IMR-90 (cell line): Measurements from ENCODE around the gene CLDN22. TPM values are rescaled to one million over a fixed set of nuclear protein-coding genes. Genes with fewer than 3 reads are reported as not detected.

Source experiments
- ATAC-seq: fragments of 200-7000 bp; cut with Tn5 transposase; 2 replicates; pipeline ENCODE4 v1.9.1; 2020; ENCODE audit warnings: low read depth, mild to moderate bottlenecking, moderate library complexity
- BruUV-seq: library from RNA; stranded (reverse); fragments of 400-500 nt; replicated peaks from 2 replicates; lab custom pipeline; 2021; lab: Mats Ljungman, UMichigan
- CTCF ChIA-PET: fragments of 300-600 bp; formaldehyde crosslinking; extraction: SDS; loops from one replicate; lab custom pipeline; 2021; ENCODE audit warnings: antibody characterized with exemption; lab: Yijun Ruan, JAX
- POLR2A ChIA-PET: fragments of 300-600 bp; sonication (Branson Sonifier 250); formaldehyde crosslinking; loops from one replicate; lab custom pipeline; 2022; ENCODE audit warnings: antibody characterized with exemption; ENCODE audit not compliant: unreplicated experiment; lab: Charles Lee
- DNase-seq: peaks from one replicate; pipeline ENCODE4 v3.0.0; 2013
- H2AFZ ChIP-seq: replicated peaks from 2 replicates; pipeline ENCODE3; 2013; ENCODE audit warnings: low read length, mild to moderate bottlenecking; ENCODE audit not compliant: poor library complexity
- H2AK5ac ChIP-seq: 2 replicates; pipeline ENCODE4 v1.6.1; 2013; ENCODE audit warnings: low read depth, low read length, inconsistent platforms
- H2AK9ac ChIP-seq: replicated peaks from 2 replicates; pipeline ENCODE3; 2013; ENCODE audit warnings: mild to moderate bottlenecking, low read depth, low read length, moderate library complexity; ENCODE audit not compliant: poor library complexity
- H2BK120ac ChIP-seq: 2 replicates; pipeline ENCODE4 v1.6.1; 2013; ENCODE audit warnings: low read depth, low read length, inconsistent platforms
- H2BK15ac ChIP-seq: 3 replicates; pipeline ENCODE4 v1.6.1; 2013; ENCODE audit warnings: low read depth, low read length, inconsistent platforms
- H2BK20ac ChIP-seq: 2 replicates; pipeline ENCODE4 v1.6.1; 2013; ENCODE audit warnings: low read depth, mild to moderate bottlenecking, inconsistent platforms, low read length, moderate library complexity
- H2BK5ac ChIP-seq: 2 replicates; pipeline ENCODE4 v1.6.1; 2013; ENCODE audit warnings: mild to moderate bottlenecking, low read depth, low read length, inconsistent platforms; ENCODE audit not compliant: poor library complexity, severe bottlenecking
- H3K14ac ChIP-seq: replicated peaks from 2 replicates; pipeline ENCODE4 v1.6.1; 2013; ENCODE audit warnings: low read depth, low read length, inconsistent platforms
- H3K18ac ChIP-seq: 2 replicates; pipeline ENCODE4 v1.6.1; 2013; ENCODE audit warnings: low read depth, low read length, control low read depth
- H3K23ac ChIP-seq: 2 replicates; pipeline ENCODE4 v1.6.1; 2013; ENCODE audit warnings: low read depth, low read length, inconsistent platforms
- H3K27ac ChIP-seq: 2 replicates; pipeline ENCODE4 v1.5.1; 2013; ENCODE audit warnings: mild to moderate bottlenecking, control low read depth, low read length; ENCODE audit not compliant: insufficient read depth
- H3K27me3 ChIP-seq: 2 replicates; pipeline ENCODE4 v1.6.1; 2013; ENCODE audit warnings: low read length; ENCODE audit not compliant: control insufficient read depth, insufficient read depth
- H3K36me3 ChIP-seq: 2 replicates; pipeline ENCODE4 v1.6.1; 2013; ENCODE audit warnings: low read length, mixed read lengths; ENCODE audit not compliant: control insufficient read depth, insufficient read depth
- H3K4ac ChIP-seq: 2 replicates; pipeline ENCODE4 v1.6.1; 2013; ENCODE audit warnings: low read depth, low read length, inconsistent platforms
- H3K4me1 ChIP-seq: 2 replicates; pipeline ENCODE4 v1.6.1; 2013; ENCODE audit warnings: low read length, mixed read lengths; ENCODE audit not compliant: control insufficient read depth, insufficient read depth
- H3K4me2 ChIP-seq: 2 replicates; pipeline ENCODE4 v1.6.1; 2013; ENCODE audit warnings: low read depth, mild to moderate bottlenecking, control low read depth, low read length, moderate library complexity
- H3K4me3 ChIP-seq: 2 replicates; pipeline ENCODE4 v1.5.1; 2013; ENCODE audit warnings: low read depth, mild to moderate bottlenecking, control low read depth, low read length, moderate library complexity; ENCODE audit not compliant: insufficient read depth
- H3K56ac ChIP-seq: 2 replicates; pipeline ENCODE4 v1.6.1; 2013; ENCODE audit warnings: low read length, inconsistent platforms; ENCODE audit not compliant: insufficient read depth; ENCODE audit errors: extremely low read depth
- H3K79me1 ChIP-seq, 2 experiments: 2 replicates each; pipeline ENCODE4 v1.6.1; 2013; ENCODE audit warnings: low read length in 2 of 2, inconsistent platforms in 1 of 2, low read depth in 1 of 2
- H3K9ac ChIP-seq: 2 replicates; pipeline ENCODE4 v1.6.1; 2013; ENCODE audit warnings: low read depth, low read length, control low read depth
- H3K9me1 ChIP-seq: 2 replicates; pipeline ENCODE4 v1.6.1; 2013; ENCODE audit warnings: low read length, inconsistent platforms; ENCODE audit not compliant: insufficient read depth
- H3K9me3 ChIP-seq: 2 replicates; pipeline ENCODE4 v1.6.1; 2013; ENCODE audit warnings: low read length; ENCODE audit not compliant: control insufficient read depth, insufficient read depth
- H4K20me1 ChIP-seq: 2 replicates; pipeline ENCODE4 v1.6.1; 2013; ENCODE audit warnings: low read length, inconsistent platforms; ENCODE audit not compliant: insufficient read depth
- H4K5ac ChIP-seq: 2 replicates; pipeline ENCODE4 v1.6.1; 2013; ENCODE audit warnings: mild to moderate bottlenecking, low read depth, low read length, control low read depth
- H4K8ac ChIP-seq, 2 experiments: 2 replicates each; pipeline ENCODE4 v1.6.1; 2013; ENCODE audit warnings: low read depth in 2 of 2, low read length in 2 of 2, control low read depth in 1 of 2, inconsistent platforms in 1 of 2
- H4K91ac ChIP-seq: 2 replicates; pipeline ENCODE4 v1.6.1; 2013; ENCODE audit warnings: low read depth, low read length, inconsistent platforms; ENCODE audit not compliant: insufficient read depth
- BHLHE40 ChIP-seq: fragments of 150-350 bp; IDR thresholded peaks from 2 replicates; pipeline ENCODE4 v1.6.1; 2016; ENCODE audit warnings: mild to moderate bottlenecking, low read depth, low read length
- CEBPB ChIP-seq: IDR thresholded peaks from 2 replicates; pipeline ENCODE4 v1.6.1; 2012; ENCODE audit warnings: low read depth, low read length, improper control_type of control experiment
- CHD1 ChIP-seq: IDR thresholded peaks from 2 replicates; pipeline ENCODE4 v1.6.1; 2012; ENCODE audit warnings: low read depth, low read length, improper control_type of control experiment
- CTCF ChIP-seq: conservative IDR thresholded peaks from 2 replicates; pipeline ENCODE4 v1.5.1; 2012; ENCODE audit warnings: mild to moderate bottlenecking, low read depth, low read length, improper control_type of control experiment
- ELK1 ChIP-seq: fragments of 150-350 bp; IDR thresholded peaks from 2 replicates; pipeline ENCODE4 v1.6.1; 2016; ENCODE audit warnings: low read depth, mild to moderate bottlenecking, low read length, moderate library complexity, borderline replicate concordance
- MAFK ChIP-seq: IDR thresholded peaks from 2 replicates; pipeline ENCODE4 v1.6.1; 2012; ENCODE audit warnings: low read depth, low read length, improper control_type of control experiment
- MAZ ChIP-seq: IDR thresholded peaks from 2 replicates; pipeline ENCODE4 v1.6.1; 2012; ENCODE audit warnings: low read depth, mild to moderate bottlenecking, low read length, improper control_type of control experiment, moderate library complexity, borderline replicate concordance
- MXI1 ChIP-seq: IDR thresholded peaks from 2 replicates; pipeline ENCODE4 v1.6.1; 2012; ENCODE audit warnings: low read depth, mild to moderate bottlenecking, low read length, moderate library complexity, borderline replicate concordance
- NFE2L2 ChIP-seq: fragments of 150-350 bp; IDR thresholded peaks from 2 replicates; pipeline ENCODE4 v1.6.1; 2016; ENCODE audit warnings: low read depth, mild to moderate bottlenecking, low read length
- POLR2A ChIP-seq: IDR thresholded peaks from 2 replicates; pipeline ENCODE4 v1.6.1; 2012; ENCODE audit warnings: mild to moderate bottlenecking, low read depth, low read length
- RAD21 ChIP-seq: IDR thresholded peaks from 2 replicates; pipeline ENCODE4 v1.6.1; 2012; ENCODE audit warnings: low read length, improper control_type of control experiment
- RCOR1 ChIP-seq: IDR thresholded peaks from 2 replicates; pipeline ENCODE4 v1.6.1; 2012; ENCODE audit warnings: mild to moderate bottlenecking, low read length, improper control_type of control experiment; ENCODE audit not compliant: insufficient replicate concordance
- RFX5 ChIP-seq: IDR thresholded peaks from 2 replicates; pipeline ENCODE4 v1.8.0; 2012; ENCODE audit warnings: low read depth, mild to moderate bottlenecking, low read length, moderate library complexity
- SMC3 ChIP-seq: fragments of 150-350 bp; IDR thresholded peaks from 2 replicates; pipeline ENCODE4 v1.6.1; 2016; ENCODE audit warnings: low read depth, mild to moderate bottlenecking, antibody characterized with exemption, low read length, moderate library complexity
- USF2 ChIP-seq: fragments of 150-350 bp; IDR thresholded peaks from 2 replicates; pipeline ENCODE4 v1.6.1; 2017; ENCODE audit warnings: mild to moderate bottlenecking, antibody characterized with exemption, low read length, low read depth
- WGBS, 2 experiments: methylation state at CpG; one replicate each; pipeline versions ENCODE4 v1.1.5 to v1.1.7; 2013; ENCODE audit warnings: missing lambda C conversion rate in 2 of 2; ENCODE audit not compliant: insufficient read length in 1 of 2; ENCODE audit errors: extremely low coverage in 2 of 2; 5-methylcytosine and 5-hydroxymethylcytosine counted together
- dilution Hi-C: fragments of 300-500 bp; cut with HindIII; formaldehyde crosslinking; loops from one replicate; pipeline ENCODE4 v1.14.3; 2018; ENCODE audit warnings: low sequenced_read_pairs; ENCODE audit not compliant: unreplicated experiment
- in situ Hi-C: fragments of 300-500 bp; cut with MboI; formaldehyde crosslinking; loops from 3 replicates; pipeline ENCODE4 v1.14.3; 2019; ENCODE audit warnings: low sequenced_read_pairs, inconsistent platforms, mixed read lengths
- intact Hi-C: fragments of 100-400 bp; cut with micrococcal nuclease; formaldehyde crosslinking; loops from 2 replicates; pipeline ENCODE4 v1.10.0; 2022
- polyA plus RNA-seq, 3 experiments: library from polyadenylated mRNA; depleted of rRNA; stranded (reverse); fragments of >200 nt; gene quantifications; 2 replicates each; pipeline ENCODE4 v1.2.3, GENCODE V29; 2012; ENCODE audit warnings: low replicate concordance in 1 of 3
- total RNA-seq: library from RNA; depleted of rRNA; stranded (reverse); fragments of >200 nt; gene quantifications from 2 replicates; pipeline ENCODE4 v1.2.3, GENCODE V29; 2012

CLDN22 gene
- total and polyA plus RNA-seq, 2 of the 4 experiments (the other 2 are of a cell fraction) = not detected

GRCh38 chr4:183314336-183314735, 5.7 kb downstream of the CLDN22 start:
- Histone ChIP-seq H3K27ac (no peak overlapping the region), H3K14ac (no peak overlapping the region), H2AK9ac (no peak overlapping the region), H4K5ac (no peak overlapping the region), H3K27me3 (no peaks in the 10 kb centered on the region), H3K79me1 (no peaks in the 10 kb centered on the region; a peak in 1 of 4 replicates), H3K9me3 (no peaks in the 10 kb centered on the region), H3K4me1 (peaks cover 4% of the 10 kb centered on the region; the same call in 1 of the 2 replicates), H3K56ac (no peak overlapping the region), H2BK20ac (no peak overlapping the region), H3K18ac (no peak overlapping the region), H4K91ac (no peak overlapping the region), H4K20me1 (no peaks in the 10 kb centered on the region; the same call in 1 of the 2 replicates), H3K4me3 (no peak overlapping the region), H3K4ac (no peak overlapping the region), H2BK120ac (no peak overlapping the region), H2BK5ac (no peak overlapping the region), H2AK5ac (no peak overlapping the region), H3K9me1 (peaks cover 4% of the 10 kb centered on the region; the same call in 1 of the 2 replicates), H3K4me2 (no peak overlapping the region), H3K23ac (no peak overlapping the region), H3K36me3 (peaks cover 37% of the 10 kb centered on the region), H2BK15ac (no peak overlapping the region), H2AFZ (no peak overlapping the region), H3K9ac (no peak overlapping the region), H4K8ac (no peak overlapping the region)
- POLR2A ChIA-PET = no interaction called here
- in situ Hi-C loops (no loop called here), intact Hi-C loops (loop anchor here (5.0 kb wide), 1 partner anchor 83 kb away; no protein-coding TSS in a partner anchor), dilution Hi-C loops (no loop called here)
- ATAC-seq (no peak), DNase-seq (no peak)
- CTCF ChIA-PET = interaction anchor here (0.8 kb wide), 1 partner anchor 134 kb away, joined by 4 read pairs; no protein-coding TSS in a partner anchor
- no CpG with 5 or more reads among the region's 15 CpGs for WGBS, 2 experiments
- BruUV-seq = no TSS peak
- no peak for TF ChIP-seq NFE2L2
- TF ChIP-seq USF2 = no peak
- no peak for TF ChIP-seq MXI1
- no peak for TF ChIP-seq RFX5
- TF ChIP-seq ELK1 = no peak
- no peak for TF ChIP-seq MAFK
- no peak for TF ChIP-seq RAD21
- no peak for TF ChIP-seq CEBPB
- no peak for TF ChIP-seq CHD1
- no peak for TF ChIP-seq RCOR1
- TF ChIP-seq SMC3 = no peak
- TF ChIP-seq CTCF = no peak
- TF ChIP-seq MAZ = no peak
- no peak for TF ChIP-seq BHLHE40
- TF ChIP-seq POLR2A = no peak
